Ovary (tissue), 3 donors: ENCODE results near the gene STH.

ENCODE experiments used
- CTCF ChIP-seq, 3 donors: fragments of 450-650 bp in 2 of 3; fragments of 200-600 bp in 1 of 3; IDR thresholded peaks; one replicate each; pipeline versions ENCODE4 v1.5.1 to v1.8.0; 2016 to 2022; ENCODE audit warnings: antibody characterized with exemption in 3 of 3, mild to moderate bottlenecking in 1 of 3
- POLR2A ChIP-seq: fragments of 450-650 bp; IDR thresholded peaks from one replicate; pipeline ENCODE4 v1.6.1; 2017; ENCODE audit warnings: antibody characterized with exemption, mild to moderate bottlenecking, moderate library complexity
- donor health status: DM: no; HTN: no; CAD: no.

GRCh38 chr17:46027976-46028325, 28.9 kb downstream of the STH start:
- TF ChIP-seq CTCF (IDR thresholded peaks at IDR 0.05) (no peak), POLR2A (no peak)
